Stimulated activated CD4-positive, alpha-beta T cell treated with anti-CD3 and anti-CD28 coated beads, Interleukin-4, amount 100 ng/mL, for 1 hour (primary cell): Measurements from ENCODE around the gene SMCO3.
"Not testable (repeated sequence)": the region's sequence is repeated elsewhere in the genome, so short reads cannot be mapped to it uniquely, and the experiment has no call there.

Source experiments
- DNase-seq: peaks from one replicate; pipeline ENCODE4 v3.0.0-alpha.2; 2020

The SMCO3 gene

DNA sequence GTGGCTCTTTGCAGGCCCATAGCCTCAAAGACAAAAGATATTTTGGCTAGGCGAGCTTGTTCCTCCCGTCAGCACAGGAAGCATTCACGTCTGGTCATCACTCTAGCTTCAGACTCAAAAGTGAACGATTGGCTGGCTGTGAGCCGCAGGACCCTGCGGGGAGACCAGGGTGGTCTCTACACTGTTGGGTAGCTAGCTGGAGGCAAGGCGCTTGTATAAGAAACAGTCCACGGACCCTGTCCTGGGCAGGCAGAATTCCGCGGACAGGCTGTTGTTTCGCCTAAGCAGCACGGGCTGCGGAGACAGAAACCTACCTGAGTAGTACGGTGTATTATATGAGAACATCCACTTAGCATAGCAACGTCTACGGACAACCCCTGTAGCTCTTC lies 40.3 kb downstream of the SMCO3 start:
- no peak for DNase-seq

DNA sequence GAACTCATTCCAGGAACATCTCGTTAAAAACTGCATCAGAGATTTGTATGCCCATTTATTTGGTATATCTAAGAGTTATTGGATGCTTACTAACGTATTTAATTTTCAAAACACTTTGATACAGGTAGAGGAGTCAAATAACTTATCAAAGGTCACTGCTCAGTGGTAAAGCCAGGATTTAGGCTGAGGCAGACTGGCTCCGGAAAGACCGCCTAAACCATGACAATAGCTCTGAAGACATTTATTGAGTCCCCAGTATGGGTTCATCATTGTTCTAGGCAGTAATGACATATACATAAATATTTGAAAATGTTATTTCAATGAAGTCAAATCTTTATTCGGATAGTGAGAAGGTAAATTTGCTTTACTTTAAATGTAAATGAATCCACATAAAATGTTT lies 41.0 kb downstream of the SMCO3 start:
- DNase-seq, result no peak

DNA sequence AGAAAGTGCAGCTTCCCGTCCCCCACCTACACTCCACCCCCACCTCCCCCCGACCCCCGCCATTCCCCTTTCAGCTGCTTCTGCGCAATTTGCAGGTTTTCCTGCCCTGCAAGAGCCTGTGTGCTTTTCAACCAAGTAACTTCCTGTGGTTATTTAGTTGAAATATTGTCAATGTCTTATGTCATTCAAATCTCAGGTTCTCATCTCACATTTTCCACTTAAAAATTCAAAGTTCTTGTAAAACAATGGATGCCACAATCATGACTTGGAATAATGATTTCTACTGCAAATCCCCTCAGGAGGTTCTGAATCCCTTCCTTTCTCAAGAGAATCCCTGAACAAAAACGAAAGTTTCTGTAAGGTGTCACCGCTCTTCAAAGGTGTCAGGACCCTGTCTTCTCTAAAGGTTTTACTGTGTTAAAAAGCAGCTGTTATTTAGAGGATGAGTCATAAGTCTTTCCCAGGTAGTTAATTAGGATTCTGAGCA lies 42.3 kb downstream of the SMCO3 start:
- peak; percentile 15 for DNase-seq

DNA sequence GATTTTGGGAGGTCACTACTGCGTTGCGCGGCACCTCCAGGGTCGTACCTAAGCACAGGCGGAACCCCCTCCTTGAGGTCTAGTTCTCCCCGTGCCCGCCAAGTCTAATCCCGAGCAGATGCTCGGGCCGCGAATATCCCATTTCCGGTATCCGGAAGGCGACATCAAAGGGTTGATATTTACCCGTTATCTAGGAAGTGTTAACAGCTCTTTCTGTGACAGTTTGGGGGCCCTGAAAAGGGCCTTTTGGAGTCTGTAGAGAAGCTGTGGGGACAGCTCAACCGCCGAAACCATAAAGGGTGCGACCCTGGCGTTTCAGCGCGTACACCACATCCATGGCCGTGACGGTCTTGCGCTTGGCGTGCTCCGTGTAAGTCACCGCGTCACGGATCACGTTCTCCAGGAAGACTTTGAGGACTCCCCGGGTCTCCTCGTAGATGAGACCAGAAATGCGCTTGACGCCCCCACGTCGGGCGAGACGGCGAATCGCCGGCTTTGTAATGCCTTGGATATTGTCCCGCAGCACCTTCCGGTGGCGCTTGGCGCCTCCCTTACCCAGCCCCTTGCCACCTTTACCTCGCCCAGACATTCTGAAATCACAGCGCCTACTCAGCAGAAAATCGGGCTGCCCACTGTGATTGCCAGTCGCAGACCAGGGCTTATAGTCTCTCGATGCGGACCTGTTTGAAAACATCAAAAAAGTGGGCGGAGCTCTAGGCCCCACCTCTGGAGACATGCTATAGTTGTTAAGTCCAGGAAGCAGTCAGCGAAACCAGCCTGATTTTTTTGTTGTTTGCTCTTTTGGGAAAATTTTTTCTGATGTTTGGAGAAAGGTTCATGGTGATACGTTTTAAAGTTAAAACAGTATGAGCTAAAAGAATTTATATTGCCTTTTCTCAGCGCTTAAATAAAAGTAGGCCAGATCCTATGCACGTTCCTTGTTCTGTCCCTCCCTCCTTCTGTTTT lies 43.2 kb downstream of the SMCO3 start:
- peak; percentile 87 for DNase-seq

DNA sequence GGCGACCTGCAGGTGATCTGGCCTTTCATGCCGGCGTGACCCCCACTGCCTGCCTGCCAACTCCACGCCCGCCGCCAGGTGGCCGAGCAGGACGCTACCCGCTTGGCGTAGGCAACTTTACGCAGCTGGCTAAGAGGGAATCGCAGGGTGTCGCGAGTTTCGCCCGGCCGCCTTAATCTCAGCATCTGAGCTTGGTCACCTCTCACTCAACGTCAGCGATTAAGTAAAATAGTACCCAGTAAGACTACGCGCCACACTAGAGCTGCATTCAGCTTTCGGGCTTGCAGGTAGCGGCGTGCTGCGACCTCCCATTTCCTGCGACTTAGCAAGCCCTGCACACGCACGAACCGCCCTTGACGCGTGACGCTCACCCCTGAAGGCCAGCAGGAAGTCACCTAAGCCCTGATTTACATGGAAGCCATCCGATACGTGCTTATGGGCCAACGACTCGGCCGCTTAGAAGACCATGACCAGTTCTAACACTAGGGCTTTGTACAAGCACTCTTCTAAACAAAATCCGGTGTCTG lies 44.0 kb downstream of the SMCO3 start:
- peak; percentile 89 for DNase-seq

DNA sequence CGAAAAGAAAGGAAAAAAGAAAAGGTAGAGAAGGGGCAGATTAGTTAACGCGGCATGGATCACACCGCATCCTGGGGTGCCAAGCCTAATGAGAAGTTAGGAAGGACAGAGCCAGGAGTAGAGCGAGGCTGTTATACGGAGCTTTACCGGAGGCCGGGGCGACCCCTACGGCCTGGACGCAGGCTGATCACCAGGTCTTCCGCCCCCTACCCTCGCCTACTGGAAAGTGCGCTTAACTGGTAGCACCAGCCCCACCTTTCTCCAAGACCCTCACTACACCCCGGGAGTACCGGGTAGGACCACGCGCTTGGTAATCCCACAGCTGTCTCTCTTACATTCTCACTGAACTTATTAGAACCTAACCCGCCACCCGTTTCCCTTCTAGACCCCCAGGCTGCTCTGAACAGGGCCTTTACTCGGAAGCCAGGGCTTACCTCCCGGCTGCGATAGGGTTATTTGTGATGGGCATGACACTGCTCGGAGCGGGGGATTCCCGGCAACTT lies 44.5 kb downstream of the SMCO3 start:
- DNase-seq, result no peak

DNA sequence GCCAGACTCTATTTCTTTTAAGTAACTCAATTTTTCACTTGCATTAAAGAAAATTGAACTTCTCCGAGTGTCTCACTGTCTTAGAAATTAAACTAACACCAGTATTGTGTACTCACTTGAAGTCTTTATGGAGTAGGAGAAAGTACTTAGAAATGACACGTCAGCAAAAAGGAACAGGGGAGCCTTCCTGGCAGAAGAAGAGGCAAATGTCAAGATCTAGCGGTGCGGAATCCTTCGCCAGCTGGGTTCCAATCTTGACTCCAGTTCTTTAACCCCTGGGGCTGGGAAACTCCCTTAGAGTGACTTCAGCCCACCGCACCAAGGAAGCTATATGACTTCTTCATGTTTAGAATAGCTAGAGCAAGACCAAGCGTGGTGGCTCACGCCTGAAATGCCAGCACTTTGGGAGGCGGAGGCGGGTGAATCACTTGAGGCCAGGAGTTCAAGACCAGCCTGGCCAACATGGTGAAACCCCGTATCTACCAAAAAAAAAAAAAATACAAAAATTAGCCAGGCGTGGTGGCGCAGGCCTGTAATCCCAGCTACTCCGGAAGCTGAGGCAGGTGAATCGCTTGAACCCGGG lies 45.1 kb downstream of the SMCO3 start:
- peak; percentile 30 for DNase-seq

DNA sequence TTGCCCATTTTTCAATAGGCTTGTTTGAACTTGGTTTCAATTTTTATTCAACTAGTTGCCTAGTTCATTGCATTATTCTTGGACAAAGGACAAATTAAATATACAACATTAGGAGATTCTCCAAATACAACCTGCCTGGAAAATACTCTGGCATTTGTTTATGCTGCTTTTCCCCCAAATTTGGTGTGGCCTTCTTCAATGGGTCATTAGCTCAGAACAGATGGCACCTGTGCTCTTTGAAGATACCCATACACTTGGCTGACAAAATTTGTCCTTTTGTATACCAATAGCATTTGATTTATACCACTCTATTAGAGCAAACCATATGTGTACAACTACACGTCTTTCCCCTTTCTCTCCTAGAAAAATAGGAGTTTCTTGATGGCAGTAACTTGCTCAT lies 46.4 kb downstream of the SMCO3 start:
- DNase-seq, result no peak

DNA sequence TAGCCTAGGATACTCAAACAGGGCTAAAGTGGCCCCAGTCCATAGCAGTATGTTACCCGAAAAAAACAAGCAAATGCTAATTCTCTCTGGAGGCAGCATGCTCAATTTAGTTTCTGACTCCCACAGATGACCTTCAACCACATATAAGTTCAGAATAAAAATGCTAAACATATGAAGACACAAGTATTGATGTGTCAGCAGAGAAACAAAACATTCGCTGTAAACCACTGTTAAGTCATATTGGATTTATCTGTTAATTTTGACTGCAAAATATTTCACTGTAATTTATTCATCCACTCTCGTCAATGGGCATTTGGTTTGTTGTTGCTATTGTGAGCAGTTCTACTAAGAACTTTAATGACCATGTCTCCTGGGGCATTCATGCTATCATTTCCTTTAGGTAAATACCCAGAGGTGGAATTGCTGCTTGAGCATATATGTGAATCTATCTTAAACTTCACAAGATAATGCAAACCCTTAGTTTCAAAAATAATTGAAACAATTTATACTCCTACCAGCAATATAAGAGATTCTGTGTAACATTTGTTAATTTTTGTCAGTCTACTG lies 47.2 kb downstream of the SMCO3 start:
- DNase-seq, result no peak

DNA sequence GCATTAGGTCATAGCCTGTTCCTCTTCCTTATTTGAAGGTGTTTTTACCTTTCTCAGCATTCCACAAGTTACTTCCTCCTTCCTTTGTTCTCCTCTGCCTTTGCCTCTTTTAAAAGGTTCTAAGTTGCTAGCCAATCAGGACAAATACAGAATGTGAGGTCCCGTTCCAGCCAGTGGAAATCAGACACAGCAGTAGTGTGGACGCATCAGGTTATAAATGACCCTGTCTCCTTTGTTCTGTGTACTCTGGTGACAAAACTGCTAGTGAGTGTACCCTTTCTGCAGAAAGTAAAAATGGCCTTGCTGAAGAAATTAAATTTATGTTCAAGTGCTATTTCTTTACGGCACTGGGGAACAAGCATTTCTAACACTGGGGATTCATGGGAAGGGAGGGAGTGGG lies 48.0 kb downstream of the SMCO3 start:
- not testable (repeated sequence) for DNase-seq

DNA sequence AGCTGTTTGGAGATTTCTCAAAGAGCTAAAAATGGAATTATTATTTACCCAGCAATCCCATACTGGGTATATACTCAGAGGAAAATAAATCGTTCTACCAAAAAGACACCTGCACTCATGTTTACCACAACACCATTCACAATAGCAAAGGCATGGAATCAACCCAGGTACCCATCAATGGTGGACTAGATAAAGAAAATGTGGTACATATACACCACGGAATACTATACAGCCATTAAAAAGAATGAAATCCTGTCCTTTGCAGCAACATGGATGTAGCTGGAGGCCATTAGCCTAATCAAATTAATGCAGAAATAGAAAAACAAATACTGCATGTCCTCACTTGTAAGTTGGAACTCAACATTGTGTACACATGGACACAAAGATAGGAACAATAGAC lies 48.6 kb downstream of the SMCO3 start:
- DNase-seq, result no peak

DNA sequence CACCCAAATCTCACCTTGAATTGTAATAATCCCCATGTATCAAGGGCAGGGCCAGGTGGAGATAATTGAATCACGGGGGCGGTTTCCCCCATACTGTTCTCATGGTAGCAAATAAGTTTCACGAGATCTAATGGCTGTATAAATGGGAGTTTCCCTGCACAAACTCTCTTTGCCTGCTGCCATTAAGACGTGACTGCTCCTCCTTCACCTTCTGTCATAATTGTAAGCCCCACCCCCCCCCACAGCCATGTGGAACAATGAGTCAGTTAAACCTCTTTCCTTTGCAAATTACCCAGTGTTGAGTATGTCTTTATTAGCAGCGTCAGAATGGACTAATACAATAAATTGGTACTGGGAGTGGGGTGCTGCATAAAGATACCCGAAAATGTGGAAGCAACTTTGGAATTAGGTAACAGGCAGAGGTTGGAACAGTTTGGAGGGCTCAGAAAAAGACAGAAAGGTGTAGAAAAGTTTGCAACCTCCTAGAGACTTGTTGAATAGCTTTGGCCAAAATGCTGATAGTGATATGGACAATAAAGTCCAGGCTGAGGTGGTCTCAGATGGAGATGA lies 54.2 kb downstream of the SMCO3 start:
- not testable (repeated sequence) for DNase-seq

DNA sequence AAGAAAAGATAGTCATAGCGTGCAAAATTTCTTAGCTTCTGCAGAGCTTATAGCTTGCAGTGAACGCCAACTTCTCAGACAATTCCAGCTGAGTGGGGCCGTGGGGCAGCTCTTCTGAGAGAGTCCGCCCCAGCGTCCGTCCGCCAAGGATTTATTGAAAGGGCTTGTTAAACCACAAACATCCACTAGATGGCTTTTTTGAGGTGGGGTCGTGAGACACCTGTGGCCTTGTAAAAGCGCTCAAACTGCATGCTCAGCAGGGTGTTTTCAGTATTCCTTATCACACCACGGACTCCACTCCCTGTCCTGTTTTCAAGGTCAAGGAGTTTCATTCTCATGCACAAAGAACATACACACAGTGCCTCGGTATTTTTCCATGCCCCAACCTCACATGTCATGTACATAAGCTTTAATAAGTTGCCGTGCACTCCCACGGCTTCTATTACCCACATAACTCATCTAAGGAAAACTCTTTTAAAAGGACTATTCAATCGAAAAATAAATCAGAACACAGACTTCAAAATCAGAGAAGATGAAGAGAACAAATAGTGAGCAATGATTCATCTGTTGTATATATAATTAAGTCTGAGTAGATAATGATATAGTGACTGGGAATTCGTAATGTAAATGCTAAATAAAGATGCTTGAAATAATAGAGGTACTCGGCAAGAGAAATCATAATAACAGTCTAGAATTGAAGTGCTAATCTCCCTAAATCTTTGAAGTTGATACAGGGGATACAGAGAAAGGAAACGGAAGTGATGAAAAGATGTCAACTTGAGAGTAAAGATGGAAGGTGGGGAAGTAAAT lies 57.4 kb downstream of the SMCO3 start:
- no peak for DNase-seq
